HG02970 (cell line): ENCODE data around the gene ADAMTS13.
A peak's percentile ranks its signal among the peaks of the same experiment; 100 is the strongest.
"Not testable (repeated sequence)": the region's sequence is repeated elsewhere in the genome, so short reads cannot be mapped to it uniquely, and the experiment has no call there.

Experiments
- ATAC-seq: cut with Tn5 transposase; IDR thresholded peaks from one replicate; pipeline ENCODE4 v1.9.1; 2021; ENCODE audit warnings: mild to moderate bottlenecking, moderate library complexity, moderate number of reproducible peaks; ENCODE audit not compliant: unreplicated experiment, low FRiP score

ADAMTS13 gene

DNA sequence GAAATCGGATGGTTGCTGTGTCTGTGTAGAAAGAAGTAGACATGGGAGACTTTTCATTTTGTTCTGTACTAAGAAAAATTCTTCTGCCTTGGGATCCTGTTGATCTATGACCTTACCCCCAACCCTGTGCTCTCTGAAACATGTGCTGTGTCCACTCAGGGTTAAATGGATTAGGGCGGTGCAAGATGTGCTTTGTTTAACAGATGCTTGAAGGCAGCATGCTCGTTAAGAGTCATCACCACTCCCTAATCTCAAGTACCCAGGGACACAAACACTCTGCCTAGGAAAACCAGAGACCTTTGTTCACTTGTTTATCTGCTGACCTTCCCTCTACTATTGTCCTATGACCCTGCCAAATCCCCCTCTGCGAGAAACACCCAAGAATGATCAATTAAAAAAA, 30.7 kb upstream of the ADAMTS13 start:
- ATAC-seq, result not testable (repeated sequence)

DNA sequence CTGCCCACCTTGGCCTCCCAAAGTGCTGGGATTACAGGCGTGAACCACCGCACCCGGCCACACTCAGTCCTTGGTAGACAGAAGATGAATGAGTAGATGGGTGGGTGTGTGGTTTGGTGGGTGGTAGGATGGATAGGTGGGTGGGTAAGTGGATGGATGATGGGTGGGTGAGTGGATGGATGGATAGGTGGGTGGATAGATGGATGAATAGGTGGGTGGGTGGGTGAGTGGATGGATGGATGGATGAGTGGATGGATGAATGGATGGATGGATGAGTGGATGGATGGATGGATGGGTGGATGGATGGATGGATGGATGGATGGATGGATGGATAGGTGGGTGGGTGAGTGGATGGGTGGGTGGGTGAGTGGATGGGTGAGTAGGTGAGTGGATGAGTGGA, 29.9 kb upstream of the ADAMTS13 start:
- ATAC-seq, result not testable (repeated sequence)

DNA sequence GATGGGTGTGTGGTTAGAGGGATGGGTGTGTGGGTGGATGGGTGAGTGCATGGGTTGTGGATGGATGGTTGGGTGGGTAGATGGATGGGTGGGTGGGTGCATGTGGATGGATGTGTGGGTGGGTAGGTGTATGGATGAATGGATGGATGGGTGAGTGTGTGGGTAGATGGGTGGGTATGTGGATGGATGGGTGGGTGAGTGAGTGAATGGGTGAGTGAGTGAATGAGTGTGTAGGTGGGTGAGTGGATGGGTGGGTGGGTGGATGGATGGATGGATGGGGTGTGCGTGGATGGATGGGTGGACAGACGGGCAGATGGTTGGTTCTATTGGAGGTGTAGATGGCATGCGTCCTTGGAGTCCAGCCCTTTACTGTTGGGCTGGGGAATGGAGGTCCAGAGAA, 28.8 kb upstream of the ADAMTS13 start:
- no peak for ATAC-seq

DNA sequence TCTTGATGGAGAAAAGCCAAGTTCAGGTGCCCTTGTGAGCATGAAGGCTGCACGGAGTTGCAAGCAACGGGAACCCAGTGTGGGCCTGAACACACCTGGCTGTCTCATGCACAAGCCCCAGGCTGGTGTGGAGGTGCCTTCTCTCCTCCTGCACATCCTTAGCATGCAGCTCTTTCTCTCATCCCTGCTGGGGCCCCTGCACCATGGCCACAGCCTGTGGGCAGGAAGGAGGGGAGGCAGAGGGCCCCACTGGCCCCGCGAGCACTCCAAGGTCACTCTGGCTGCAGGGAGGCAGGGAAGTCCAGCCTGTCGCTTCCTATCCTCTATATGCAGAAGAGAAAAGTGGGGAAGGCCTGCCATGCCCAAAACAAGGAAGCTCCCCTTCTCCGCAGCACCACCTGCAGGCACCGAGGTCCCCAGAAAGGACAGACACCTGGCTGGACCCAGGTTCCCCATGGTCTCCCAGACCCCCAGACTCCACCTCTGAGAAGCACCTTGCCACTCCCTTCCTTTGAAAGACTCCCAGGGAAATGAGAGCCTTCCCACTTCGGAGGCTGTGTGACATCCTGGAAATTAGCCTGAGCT, 27.4 kb upstream of the ADAMTS13 start:
- no peak for ATAC-seq

DNA sequence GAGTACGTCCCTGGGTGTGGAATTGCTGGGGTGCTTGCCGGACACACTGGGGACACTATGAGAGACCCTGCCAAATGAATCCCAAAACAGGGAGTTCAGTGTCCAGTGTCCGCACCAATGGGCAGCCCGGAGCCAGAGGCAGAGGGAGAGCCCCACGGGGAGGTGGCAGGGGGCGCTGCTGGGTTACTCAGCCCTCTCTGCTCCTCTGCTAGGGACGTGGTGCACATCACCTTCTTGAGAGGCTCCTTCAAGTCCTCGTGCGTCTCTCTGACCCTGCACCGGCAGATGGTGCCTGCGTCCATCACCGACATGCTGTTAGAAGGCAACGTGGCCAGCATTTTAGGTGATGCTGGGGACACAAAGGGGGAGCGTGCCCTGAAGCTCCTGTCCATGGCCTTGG, 25.2 kb upstream of the ADAMTS13 start:
- no peak for ATAC-seq

DNA sequence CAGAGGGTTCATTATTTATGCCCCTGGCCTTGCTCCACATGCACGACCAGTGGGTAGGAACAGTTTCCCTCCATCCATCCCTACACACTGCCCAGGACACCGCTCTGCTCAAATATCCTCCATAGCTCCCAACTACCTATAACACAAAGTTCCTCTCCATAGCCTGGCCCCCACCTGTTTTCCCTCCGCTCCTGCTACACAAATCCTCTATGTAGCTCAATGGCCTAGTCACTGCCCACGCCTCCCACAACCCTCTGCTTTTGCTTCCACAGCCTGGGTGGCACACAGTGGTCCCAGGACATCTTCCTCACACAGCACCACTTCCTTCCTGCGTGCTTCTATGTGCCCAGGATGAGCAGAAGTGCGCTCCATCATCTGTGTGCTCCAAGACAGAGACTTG, 24.8 kb upstream of the ADAMTS13 start:
- no peak for ATAC-seq

DNA sequence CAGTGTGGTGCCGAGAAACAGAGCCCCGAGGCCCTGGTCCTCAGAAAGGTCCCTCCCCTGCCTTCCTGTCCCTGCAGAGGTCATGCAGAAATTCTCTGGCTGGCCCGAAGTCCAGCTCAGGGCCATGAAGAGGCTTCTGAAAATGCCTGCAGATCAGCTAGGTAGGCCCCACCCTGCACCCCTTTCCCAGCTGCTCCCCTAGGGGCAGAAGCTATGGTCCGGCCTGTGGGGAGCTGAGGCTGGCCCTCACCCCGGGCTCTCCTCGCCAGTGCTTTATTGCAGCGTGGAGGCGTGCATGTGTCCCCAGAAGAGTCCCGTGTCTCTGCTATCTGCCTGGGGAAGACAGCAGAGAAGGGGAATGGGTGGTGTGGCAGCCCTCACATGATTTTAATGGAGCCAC, 24.3 kb upstream of the ADAMTS13 start:
- ATAC-seq, result no peak

DNA sequence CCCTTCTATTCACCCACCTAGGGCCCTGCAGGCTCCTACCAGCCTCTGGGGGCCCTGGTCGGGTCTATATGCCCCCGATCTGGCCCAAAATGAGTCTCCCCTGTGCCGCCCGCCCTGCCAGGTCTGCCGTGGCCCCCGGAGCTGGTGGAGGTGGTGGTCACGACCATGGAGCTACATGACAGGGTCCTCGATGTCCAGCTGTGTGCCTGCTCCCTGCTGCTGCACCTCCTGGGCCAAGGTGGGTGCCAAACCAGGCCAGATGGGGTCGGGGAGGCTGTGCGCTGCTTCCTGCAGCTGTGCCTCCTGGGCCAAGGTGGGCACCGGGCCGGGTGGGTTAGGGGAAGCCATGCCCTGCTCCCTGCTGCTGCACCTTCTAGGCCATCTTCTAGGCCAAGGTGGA, 21.9 kb upstream of the ADAMTS13 start:
- ATAC-seq, result no peak

DNA sequence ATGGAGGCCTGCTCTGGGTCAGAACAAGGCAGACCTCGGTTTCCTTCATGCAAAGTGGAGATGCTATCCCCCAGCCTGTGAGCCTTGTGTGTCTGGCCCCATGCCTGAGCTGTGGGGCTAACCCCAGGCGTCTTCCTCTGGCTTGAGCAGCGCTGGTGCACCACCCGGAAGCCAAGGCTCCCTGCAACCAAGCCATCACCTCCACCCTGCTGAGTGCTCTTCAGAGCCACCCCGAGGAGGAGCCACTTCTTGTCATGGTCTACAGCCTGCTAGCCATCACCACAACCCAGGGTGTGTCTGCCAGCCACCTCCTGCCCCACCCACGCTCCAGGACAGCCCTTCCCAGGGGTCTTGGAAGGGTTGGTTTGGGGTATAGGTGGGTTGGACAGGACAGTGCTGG, 20.6 kb upstream of the ADAMTS13 start:
- ATAC-seq, result no peak

DNA sequence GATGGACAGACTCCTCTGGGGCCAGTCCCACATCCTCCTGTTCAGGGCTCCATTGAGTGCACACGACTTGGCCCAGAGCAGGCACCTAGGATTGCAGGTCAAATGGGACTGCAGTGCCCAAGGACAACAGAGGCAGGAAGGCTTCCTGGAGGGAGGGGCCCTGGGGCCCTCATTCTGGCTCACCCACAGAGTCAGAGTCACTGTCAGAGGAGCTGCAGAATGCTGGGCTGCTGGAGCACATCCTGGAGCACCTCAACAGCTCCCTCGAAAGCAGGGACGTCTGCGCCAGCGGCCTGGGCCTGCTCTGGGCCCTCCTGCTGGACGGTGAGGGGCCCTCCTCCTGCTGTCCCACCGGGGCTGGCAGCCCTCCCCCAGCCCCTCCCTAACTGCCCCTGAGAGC, 19.5 kb upstream of the ADAMTS13 start:
- no peak for ATAC-seq

DNA sequence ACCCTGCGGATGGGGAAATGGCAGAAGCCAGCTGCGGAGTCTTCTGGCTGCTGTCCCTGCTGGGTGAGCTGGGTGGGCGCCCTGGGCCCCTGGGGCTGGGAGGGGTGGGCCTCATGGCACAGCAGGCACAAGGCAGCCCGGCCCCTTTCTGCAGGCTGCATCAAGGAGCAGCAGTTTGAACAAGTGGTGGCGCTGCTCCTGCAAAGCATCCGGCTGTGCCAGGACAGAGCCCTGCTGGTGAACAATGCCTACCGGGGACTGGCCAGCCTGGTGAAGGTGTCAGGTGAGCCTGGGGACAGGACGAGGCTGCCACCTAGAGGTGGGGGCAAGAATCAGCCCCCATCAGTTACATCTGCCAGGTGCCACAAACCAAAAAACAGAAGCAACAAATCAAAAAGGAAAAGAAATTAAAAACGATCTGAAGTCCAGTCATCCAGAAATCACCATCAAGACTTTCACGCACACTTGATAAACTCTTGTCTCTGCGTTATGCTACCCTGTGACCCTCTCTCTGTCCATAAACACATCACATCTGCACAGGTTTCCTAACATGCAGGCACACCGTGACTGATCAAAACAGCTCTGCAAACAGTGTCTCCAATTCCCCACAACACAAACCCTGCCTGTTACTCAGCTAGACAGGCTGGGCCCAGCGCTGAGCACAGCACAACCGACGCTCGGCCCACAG, 18.3 kb upstream of the ADAMTS13 start:
- no peak for ATAC-seq

DNA sequence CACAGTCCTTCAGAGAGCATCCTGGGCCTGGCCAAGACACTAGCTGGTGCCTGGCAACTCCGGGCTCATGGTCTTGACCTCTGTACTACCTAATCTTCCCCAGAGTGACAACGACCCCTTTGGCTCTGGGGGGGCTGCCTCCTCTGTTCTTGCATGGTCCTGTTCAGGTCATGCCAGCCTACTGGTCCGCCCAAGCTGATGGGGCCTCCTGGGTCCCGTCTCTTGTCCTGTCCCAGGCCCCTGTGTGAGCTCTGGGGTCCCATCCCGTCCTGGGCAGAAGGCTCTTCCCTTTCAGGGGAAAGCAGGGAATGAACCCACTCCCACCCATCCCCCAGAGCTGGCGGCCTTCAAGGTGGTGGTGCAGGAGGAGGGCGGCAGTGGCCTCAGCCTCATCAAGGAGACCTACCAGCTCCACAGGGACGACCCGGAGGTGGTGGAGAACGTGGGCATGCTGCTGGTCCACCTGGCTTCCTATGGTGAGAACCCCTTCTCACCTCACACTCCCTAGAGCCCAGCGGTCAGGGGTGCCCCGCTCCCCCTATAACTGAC, 17.6 kb upstream of the ADAMTS13 start:
- ATAC-seq, result no peak

DNA sequence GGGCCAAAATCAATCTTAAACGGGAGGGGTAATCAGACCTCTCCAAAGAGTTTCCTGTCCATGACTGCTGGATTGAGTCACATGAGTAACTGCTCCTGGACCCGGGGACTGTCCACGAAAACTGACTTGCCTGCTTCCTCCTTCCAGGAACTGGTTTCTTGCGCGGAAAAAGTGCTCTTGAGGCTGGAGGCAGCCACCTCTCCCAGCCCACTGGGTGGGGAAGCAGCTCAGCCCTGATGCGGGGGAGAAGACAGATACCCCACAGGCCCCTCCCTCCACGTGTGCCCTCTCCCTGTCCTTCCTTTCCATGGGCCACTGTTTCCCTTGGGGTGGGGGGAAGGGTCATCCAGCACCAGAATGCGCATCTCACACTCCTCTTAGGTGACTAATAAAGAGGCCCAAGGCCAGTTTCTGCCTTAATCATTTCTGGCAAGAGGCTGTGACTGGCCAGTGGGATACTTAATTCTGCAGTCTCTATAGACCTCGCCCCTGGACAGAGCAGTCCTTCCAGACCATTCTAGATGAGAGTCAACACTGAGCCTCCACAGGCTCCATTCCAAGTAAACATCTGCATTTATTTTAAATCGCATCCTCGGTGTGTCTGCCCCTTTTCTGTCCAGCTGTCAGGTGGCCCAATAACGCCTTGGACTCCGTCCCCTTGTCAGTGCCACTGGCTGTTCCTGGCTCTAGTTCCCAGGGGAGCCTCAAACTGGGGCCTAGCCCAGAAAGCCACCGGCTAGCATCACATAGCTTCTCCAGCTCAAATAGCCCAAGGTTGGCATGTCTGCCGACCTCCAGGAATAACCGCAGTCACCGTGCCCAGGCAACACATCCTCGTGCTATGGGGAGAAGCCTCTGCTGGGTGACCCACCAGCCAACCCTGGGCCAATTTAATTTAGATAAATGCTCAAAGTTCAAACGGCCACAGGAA, 16.4 kb upstream of the ADAMTS13 start:
- no peak for ATAC-seq

DNA sequence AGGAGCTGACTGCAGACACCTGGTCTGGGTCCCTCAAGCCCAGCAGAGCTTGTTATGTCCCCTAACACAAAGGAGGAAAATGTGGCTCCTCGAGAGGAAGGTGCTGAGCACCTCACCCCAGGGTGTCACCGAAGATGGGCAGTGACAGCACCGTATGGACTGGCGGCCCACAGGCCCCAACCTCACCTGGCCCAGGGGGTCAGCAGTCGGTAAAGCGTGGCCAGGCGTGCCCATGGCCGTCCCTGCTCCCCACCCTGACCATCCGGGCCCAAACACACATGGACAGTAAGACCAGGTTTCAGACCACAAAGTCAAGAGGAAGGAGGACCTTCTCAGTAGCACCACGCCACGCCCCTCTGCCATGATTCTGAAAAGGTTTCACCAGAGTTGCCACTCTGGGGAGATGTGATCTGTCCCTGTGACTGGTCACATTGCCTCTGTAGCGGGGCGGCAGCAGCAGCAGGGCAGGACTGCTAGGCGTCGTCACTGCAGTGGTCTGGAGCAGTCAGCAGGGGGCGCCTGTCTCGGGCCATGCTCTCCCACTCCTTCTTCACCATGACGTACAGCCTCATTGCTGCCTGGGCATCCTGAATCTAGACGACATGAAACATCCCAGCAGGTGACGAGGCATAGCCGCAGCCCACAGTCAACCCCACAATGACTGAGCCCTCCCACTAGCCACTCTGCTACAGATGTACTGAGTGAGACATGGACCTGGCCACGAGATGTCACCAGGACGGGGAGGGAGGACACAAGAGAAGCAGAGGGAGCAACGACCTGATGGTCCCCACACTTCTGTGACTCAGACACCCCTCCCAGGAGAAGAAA, 15.5 kb upstream of the ADAMTS13 start:
- no peak for ATAC-seq

DNA sequence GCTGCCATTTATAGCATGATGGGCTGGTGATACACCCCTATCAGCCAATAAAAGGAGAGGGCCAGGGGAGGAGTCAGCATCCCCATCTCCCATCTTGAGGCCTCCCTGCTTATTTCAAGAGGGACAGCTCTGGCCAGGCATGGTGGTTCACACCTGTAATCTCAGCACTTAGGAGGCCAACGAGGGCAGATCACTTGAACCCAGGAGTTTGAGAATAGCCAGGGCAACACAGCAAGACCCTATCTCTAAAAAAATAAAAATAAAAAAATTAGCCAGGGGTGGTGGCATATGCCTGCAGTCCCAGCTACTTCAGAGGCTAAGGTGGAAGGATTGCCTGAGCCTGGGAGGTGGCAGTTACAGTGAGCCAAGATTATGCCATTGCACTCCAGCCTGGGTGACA, 14.1 kb upstream of the ADAMTS13 start:
- no peak for ATAC-seq

DNA sequence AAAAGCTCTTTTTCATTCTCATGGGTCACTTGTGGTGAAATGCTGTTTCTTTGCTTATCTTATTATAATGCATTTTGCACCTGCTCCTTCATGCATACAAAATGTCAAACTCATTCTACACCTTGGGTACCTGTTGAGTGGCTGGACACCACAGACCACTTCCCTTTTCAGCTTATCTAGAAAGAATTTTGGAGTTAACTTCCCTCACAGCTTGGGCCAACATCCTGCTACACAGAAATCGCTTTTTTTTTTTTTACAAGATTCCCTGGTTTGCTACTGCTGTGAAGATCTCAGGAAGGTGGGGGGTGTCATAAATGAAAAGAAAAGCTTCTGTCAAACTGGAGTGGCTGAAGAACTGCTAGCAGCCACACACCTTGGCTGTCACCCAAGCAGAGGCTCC, 7.0 kb upstream of the ADAMTS13 start:
- ATAC-seq, result no peak

DNA sequence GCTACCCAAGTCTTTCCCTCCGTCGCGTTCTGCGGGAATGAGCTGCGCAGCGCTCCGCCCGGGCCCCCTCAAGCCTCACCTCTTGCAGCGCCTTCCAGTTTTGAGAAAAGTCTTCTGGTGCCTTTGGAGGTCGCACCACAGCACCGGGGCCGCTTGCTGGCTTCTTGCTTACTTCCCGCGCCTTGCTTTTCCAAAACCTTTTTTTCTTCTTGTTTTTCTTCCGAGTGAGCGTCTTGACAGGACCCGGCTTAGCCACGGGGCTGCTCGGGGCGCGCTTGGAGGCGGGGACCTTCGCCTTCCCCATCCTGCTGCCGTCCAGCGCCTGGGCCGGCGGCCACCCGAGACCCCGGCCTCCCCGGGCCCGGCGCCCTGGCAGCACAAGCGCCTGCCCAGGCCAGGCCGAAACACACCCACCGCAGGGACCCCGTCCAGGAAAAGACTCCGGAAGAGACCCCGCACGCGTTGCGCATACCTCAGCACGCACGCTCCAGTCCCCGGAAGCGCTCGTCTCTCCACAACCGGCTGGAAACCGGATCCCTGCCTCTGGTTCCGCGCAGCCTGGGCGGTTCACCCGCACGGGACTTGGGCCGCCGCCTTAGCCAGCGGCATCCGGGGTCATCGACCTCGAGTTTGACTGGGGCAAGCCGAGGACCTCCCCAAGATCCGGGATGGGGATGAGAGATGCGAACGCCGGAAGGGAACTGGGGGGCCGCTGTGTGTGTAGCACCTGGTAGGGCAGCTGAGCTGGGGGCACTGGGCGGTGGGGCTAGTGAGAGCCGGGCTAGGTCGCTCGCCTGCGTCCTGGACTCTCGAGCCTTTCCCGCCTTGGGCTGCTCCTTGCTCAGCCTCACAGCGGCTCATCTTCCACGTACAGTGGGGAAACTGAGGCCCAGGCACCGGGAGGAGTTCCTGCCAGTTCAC, 4.4 kb upstream of the ADAMTS13 start, which contains the start of gene REXO4:
Gene REXO4 (minus strand): TSS at position 470 of the 921 bp plus-strand sequence. CDS start 166 bp downstream, at position 304.
- peak; percentile 69 for ATAC-seq

DNA sequence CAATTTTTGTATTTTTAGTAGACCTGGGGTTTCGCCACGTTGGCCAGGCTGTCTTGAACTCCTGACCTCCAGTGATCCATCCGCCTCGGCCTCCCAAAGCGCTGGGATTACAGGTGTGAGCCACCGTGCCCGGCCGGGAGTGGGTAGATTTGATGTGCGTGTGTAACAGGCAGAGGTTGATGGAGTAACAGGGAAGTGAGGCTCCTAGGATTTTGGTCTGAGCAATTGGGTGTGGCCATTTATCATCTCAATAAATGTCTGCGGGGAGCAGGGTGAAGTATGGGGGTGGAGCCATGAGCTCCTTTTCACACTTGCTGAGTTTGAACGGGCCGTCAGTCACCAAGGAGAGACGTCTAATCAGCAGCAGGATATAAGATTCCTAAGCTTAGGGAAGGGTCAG, 3.2 kb upstream of the ADAMTS13 start:
- ATAC-seq, result no peak

DNA sequence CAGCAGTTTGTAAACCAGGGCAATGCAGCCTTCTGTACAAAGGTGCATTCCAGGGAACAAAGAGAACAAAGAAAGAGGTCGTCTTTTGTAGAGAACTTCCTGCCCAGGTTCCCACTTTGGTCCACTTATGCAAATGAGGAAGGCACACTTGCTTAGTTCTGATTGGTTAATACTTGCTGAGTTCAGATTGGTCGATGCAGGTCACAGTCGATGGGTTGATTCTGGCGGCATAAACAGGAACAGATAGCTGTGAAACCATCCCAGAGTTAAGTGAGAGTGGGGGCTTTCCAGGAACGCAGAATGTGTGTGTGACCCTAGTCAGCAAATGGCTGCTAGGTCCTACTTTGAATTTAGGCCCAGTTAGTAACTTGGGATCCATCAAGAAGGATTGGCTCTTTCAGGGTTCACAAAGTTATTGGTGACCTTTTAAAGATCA, 1.8 kb upstream of the ADAMTS13 start:
- no peak for ATAC-seq
